HG02943 (cell line): Measurements from ENCODE around the gene CNTNAP5.

Experiments used
- ATAC-seq: cut with Tn5 transposase; IDR thresholded peaks from one replicate; pipeline ENCODE4 v1.9.1; 2021; ENCODE audit warnings: mild to moderate bottlenecking, low read depth, moderate library complexity; ENCODE audit not compliant: unreplicated experiment

Gene CNTNAP5

GRCh38 chr2:124025171-124025580, at the start of gene CNTNAP5:
CNTNAP5 (plus strand) TSS chr2:124025287; CDS start chr2:124025651, 364 bp downstream.
- ATAC-seq: no peak

- no peak for ATAC-seq
These were observed 48.9 kb upstream of the CNTNAP5 start for GRCh38 chr2:123976054-123976648.

- peak; percentile 65 for ATAC-seq
These were observed 31.3 kb upstream of the CNTNAP5 start for GRCh38 chr2:123993728-123994323.

- no peak for ATAC-seq
These were observed 25.4 kb upstream of the CNTNAP5 start for GRCh38 chr2:123999681-124000080.

GRCh38 chr2:124001696-124002430, 23.2 kb upstream of the CNTNAP5 start:
- no peak for ATAC-seq

GRCh38 chr2:124018890-124019289, 6.2 kb upstream of the CNTNAP5 start:
- ATAC-seq: no peak

- no peak for ATAC-seq
These were observed 421 bp upstream of the CNTNAP5 start for GRCh38 chr2:124024561-124025170.

GRCh38 chr2:124025891-124026434, 876 bp downstream of the CNTNAP5 start:
- no peak for ATAC-seq

GRCh38 chr2:124026503-124026902, 1.4 kb downstream of the CNTNAP5 start:
- ATAC-seq: no peak

- ATAC-seq: no peak
These were observed 2.1 kb downstream of the CNTNAP5 start for GRCh38 chr2:124027182-124027581.

- ATAC-seq: no peak
These were observed 7.7 kb downstream of the CNTNAP5 start for GRCh38 chr2:124032799-124033198.

GRCh38 chr2:124034265-124034664, 9.2 kb downstream of the CNTNAP5 start:
- ATAC-seq: no peak

- ATAC-seq: no peak
These were observed 9.9 kb downstream of the CNTNAP5 start for GRCh38 chr2:124035001-124035400.

- no peak for ATAC-seq
These were observed 13.9 kb downstream of the CNTNAP5 start for GRCh38 chr2:124039032-124039431.

GRCh38 chr2:124039762-124040291, 14.7 kb downstream of the CNTNAP5 start:
- ATAC-seq: no peak

- ATAC-seq: no peak
These were observed 20.8 kb downstream of the CNTNAP5 start for GRCh38 chr2:124045894-124046293.

GRCh38 chr2:124046332-124046731, 21.2 kb downstream of the CNTNAP5 start:
- no peak for ATAC-seq

- no peak for ATAC-seq
These were observed 23.0 kb downstream of the CNTNAP5 start for GRCh38 chr2:124048102-124048501.

GRCh38 chr2:124048664-124049063, 23.6 kb downstream of the CNTNAP5 start:
- no peak for ATAC-seq

- no peak for ATAC-seq
These were observed 24.0 kb downstream of the CNTNAP5 start for GRCh38 chr2:124049136-124049535.
